Vagina (tissue), 2 donors: ENCODE results near the gene PTP4A1.

Source experiments
- POLR2A ChIP-seq, 2 donors: fragments of 450-650 bp; IDR thresholded peaks; one replicate each; pipeline ENCODE4 v1.6.1; 2017; ENCODE audit warnings: antibody characterized with exemption in 2 of 2, mild to moderate bottlenecking in 2 of 2, moderate library complexity in 2 of 2
- POLR2AphosphoS5 ChIP-seq, 2 donors: sonication (generic); formaldehyde crosslinking; IDR thresholded peaks; one replicate each; pipeline ENCODE4 v1.9.0; 2017; ENCODE audit warnings: antibody characterized with exemption in 2 of 2, mild to moderate bottlenecking in 2 of 2, low read depth in 1 of 2; ENCODE audit not compliant: insufficient read depth in 1 of 2
- TF ChIP-seq, protein P1 (sequence below), 3 experiments: fragments of 450-650 bp in 2 of 3; fragments of 200-600 bp in 1 of 3; sonication (generic) in 1 of 3; IDR thresholded peaks; one replicate each; pipeline ENCODE4 v1.5.1; 2017 to 2019; ENCODE audit warnings: antibody characterized with exemption in 3 of 3, mild to moderate bottlenecking in 2 of 3, moderate library complexity in 2 of 3

DNA sequence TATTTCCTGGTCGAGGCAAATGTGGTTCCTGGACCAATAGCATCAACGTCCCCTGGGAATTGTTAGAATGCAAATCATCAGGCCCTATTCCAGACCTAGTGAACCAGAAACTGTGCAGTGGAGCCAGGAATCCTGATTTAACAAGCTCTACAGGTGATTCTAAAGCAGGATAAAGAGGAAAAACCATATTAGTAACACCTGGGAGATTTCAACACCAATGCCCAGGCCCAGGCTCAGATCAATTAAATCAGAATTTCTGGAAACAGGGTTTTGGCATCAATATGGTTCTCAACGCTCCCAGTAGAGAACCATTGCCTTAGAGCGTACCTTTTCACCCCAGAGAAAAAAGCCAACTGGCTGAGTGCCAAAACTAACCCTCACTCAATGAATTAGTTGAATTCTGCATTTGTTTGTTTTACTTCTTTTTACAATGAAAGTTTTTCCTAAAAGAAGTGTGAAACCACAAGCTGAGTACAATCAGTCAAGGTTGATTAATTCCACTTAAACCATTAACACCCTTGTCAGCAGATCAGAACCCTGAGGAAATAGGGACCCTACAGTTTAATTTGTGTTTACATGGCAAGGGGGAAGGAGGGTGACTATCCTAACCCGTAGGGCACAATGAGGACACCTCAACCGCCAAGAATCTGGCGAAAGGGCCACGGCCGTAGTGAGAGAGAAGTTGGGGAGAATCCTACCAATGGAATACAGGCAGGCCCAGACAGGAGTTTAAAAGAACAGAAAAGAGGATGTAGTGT is 34.9 kb upstream of the PTP4A1 start:
- TF ChIP-seq, protein P1, sequence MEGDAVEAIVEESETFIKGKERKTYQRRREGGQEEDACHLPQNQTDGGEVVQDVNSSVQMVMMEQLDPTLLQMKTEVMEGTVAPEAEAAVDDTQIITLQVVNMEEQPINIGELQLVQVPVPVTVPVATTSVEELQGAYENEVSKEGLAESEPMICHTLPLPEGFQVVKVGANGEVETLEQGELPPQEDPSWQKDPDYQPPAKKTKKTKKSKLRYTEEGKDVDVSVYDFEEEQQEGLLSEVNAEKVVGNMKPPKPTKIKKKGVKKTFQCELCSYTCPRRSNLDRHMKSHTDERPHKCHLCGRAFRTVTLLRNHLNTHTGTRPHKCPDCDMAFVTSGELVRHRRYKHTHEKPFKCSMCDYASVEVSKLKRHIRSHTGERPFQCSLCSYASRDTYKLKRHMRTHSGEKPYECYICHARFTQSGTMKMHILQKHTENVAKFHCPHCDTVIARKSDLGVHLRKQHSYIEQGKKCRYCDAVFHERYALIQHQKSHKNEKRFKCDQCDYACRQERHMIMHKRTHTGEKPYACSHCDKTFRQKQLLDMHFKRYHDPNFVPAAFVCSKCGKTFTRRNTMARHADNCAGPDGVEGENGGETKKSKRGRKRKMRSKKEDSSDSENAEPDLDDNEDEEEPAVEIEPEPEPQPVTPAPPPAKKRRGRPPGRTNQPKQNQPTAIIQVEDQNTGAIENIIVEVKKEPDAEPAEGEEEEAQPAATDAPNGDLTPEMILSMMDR (IDR thresholded peaks at IDR 0.05) = no peak
- TF ChIP-seq POLR2A (IDR thresholded peaks at IDR 0.05) = no peak
- no peak for TF ChIP-seq POLR2AphosphoS5 (IDR thresholded peaks at IDR 0.05; ENCODE audit: insufficient read depth in 1 of 2, low read depth in 1 of 2)
